HG03439 (cell line): Measurements from ENCODE around the gene ARID3B.

ENCODE experiments used
- ATAC-seq: cut with Tn5 transposase; IDR thresholded peaks from one replicate; pipeline ENCODE4 v1.9.1; 2021; ENCODE audit warnings: mild to moderate bottlenecking, moderate library complexity; ENCODE audit not compliant: unreplicated experiment

The ARID3B gene

DNA sequence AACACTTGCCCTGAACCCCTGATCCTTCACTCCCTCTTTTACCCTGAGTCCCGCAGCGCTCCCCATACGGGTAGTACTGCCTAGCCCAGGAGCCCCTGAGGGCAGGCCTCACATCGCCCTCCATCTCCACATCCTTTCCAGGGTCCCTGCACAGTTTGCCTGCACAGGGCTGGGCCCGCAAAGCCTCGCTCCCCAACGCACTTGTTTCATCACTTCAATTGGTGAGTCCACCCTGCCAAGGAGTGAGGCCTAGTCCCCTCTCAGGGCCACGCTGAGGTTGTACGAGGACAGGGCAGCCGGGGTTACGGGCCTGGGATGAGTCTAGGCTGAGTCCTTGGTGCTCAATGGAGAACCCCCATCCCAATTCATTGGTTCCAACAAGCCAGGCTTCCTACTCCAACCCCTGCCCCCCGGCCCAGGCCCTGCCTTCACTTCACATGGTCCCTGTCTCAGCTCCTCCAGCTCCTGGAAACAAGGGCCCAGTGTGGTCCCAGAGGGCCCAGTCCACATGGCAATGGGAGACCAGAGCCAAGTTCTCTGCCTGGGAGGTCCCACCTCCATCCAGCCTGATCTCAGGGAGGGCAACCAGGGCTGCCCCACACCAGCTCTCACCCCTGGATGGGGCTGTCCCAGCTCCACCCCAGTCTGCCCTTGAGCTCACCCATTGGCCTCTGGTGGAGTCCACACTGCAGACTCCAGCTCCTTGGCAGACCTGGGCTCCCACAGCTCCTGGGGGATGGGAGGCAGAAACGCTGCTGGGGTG is 62.2 kb downstream of the ARID3B start:
- ATAC-seq: no peak

- ATAC-seq: no peak
Measured at GRCh38 chr15:74603789-74604705, 63.0 kb downstream of the ARID3B start.

GRCh38 chr15:74604983-74605794 is 64.2 kb downstream of the ARID3B start:
- no peak for ATAC-seq

DNA sequence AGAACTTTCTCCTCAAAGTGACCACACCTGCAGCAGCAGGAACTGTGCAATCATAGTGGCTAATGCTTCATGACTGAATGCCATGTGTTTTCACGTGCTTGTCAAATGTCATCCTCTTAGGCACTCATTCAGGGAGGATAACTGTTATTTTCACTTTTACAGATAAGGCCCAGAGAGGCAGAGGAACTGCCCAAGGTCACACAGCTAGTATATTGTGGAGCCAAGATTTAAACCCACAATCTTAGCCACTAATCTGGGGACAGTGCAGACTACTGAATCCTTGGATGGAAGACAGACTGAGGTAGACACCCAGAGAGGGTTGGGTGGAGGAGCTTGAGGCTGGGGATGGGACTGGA is 64.8 kb downstream of the ARID3B start:
- no peak for ATAC-seq

DNA sequence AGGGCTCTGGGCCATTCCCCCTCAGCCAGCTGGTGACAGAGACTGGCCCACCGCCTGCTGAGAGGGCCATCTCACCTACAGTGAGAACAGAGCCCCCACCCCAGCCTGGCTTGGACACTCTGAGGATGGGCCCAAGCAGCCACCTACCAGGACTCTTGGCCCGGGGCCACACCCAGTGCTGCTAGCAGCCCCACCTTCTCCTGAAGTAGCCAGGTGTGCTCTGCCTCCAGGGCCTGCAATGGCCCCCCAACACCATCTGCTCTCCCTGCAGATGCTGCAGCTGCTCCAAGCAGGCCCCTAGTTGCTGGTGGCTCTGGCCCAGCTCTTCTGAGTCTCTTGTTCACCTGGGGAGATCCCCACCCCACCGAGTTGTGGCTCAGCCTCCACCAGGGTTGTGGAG is 67.8 kb downstream of the ARID3B start:
- ATAC-seq: no peak

GRCh38 chr15:74609938-74610301 is 68.9 kb downstream of the ARID3B start:
- ATAC-seq: no peak

DNA sequence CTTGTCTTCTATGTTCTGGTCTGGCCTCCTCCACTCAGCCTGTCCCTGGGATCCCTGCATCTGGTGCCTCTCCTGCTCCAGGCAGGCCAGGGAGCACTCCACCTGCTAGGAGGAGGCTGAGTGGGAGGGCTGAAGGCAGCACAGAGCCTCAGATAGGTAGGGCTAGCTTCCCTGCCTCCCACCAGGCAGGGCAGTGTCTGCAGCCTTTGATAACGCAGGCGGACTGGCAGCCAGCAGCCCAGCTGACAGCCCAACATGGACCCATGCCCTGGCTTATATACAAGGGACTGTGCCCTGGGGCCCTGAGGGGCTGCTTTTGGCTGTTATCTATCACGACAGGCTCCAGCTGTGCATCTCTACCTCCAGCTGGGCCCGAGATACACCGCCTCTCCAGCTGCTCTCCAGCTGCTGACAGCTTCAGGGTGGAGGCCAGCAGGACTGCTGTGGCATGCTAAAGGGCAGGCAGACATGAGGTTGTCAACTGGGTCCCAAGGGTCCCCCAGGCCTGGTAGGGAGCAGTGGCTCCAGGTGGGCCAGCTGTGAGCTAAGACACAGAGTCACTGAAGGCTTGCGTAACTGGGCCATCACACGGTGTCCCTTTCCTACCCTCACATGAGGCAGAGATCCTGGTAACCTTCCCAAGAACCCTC is 69.4 kb downstream of the ARID3B start:
- no peak for ATAC-seq

- no peak for ATAC-seq
Measured at GRCh38 chr15:74611341-74611740, 70.3 kb downstream of the ARID3B start.

- ATAC-seq: no peak
Measured at GRCh38 chr15:74611834-74612233, 70.8 kb downstream of the ARID3B start.

DNA sequence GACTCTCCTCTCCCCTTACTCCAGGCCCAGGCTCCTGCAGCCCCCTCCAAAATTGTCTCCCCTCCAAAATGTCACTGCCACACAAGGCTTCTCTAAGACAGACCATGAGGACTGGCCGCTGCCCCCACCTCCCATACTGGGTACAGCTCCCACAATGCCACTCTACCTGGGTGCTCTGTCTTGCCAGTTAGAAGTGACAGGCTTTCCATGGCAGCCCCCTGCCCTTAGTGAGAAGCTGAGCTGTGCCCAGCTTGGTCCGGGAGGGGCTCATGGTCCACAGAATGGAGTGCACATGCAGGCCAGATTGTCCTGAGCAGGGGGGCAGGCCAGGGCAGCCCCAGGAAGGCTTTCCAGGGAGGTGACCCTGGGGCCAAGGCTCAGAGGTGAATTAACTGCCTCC is 71.7 kb downstream of the ARID3B start:
- no peak for ATAC-seq

GRCh38 chr15:74613089-74613952 is 72.3 kb downstream of the ARID3B start:
- no peak for ATAC-seq

- ATAC-seq: no peak
Measured at GRCh38 chr15:74613953-74614743, 73.1 kb downstream of the ARID3B start.

DNA sequence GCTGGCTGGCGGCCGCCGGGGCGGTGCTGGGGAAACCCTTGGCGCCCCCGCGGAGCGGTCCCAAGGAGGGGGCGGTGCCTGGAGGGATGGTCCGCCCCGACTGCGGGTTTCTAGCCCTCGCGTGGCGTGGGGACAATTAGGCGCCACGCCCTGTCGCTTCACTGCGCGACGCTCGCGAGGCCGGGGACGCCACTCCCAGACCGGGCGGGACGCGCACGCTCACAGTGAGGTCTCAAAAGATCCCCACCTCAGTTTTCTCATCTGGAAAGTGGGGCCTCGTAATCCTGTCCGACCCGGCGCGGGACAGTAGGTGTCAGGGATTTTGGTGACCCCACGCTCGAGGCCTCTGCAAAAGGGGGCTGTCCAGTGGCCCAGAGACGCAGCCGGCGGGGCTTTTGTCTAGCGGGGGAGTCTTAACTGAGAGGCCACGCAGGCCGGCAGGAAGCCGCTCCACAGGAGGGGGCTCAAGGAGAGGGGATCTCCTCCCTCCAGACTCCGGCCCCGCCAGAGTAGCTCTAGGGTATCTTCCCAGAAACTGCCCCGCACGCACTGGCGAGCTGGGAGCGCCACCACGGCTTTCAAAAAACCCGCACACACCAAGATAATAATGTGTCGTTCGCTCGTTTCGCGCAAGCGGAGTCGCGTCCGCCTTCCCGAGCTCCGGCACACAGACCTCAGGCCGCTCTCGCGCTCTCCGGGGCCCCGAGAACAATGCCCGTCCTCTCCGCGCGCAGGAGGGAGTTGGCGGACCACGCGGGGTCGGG is 73.9 kb downstream of the ARID3B start:
- peak; percentile 46 for ATAC-seq

DNA sequence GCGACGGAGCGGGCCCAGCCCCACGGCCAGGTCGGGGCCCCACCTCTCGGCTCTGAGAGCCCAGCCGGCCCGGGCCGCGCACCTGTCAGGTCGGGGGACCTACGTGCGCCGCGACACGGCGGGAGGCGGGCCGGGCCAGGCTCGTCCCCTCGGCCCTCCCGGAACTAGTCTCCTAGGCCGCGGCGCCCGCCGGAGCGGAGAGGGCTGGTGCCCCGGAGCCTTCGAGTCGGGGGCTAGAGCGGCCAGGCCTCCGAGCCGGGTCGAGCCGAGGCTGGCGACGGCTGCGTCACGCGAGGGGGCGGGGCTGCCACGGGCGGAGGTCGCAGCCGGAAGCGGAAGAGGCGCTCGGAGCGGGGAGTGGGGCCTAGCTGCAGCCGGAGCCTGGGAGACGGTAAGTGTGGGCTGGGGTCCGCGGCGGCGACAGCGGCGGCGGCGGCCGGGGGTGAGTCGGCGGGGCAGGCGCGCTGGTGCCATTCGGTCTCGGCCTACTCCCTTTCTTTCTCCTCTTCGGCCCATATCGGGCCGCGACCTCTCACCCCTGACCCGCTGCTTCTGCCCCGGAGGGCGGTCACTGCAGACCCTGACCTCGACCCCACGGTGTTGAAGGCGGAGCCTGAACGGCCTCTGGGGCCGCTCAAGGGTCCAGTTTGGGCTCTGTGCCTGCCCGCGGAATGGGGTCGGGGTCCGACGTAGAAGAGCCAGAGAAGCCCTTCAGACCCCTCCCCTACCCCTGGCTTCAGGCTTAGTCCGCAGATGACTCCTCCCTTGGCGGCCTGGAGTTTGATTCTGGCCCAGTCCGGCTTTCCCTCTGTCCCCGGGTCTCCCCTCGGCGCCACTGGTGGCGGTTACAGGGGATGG is 74.7 kb downstream of the ARID3B start, which contains the start of gene CLK3:
TSS of gene CLK3 (plus strand) at position 329 of the 858 bp plus-strand sequence. CDS start 3,361 bp downstream, outside the sequence.
- peak; percentile 75 for ATAC-seq

- no peak for ATAC-seq
Measured at GRCh38 chr15:74616366-74616939, 75.4 kb downstream of the ARID3B start.

DNA sequence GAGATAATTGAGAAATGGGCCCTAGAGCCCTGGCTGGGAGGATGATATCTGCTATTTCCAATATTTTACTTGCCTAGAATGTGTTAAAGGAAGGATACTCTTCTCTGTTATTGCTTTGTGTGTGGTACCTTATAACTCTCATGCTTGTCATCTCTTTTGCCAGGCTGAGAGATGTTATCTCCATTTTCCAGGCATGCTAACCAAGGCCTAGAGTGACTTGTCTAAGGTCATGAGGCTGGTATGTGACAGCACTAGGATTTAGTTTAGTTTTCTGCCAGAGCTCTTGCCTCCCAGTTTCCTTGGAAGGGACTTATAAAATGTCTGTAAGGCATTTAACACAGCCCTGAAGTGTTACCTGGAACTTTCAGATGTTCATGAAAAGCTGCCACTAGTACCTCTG is 76.0 kb downstream of the ARID3B start:
- ATAC-seq: no peak
